D721Med (cell line): Measurements from ENCODE around the gene BSND.

Source experiments
- DNase-seq: peaks from one replicate; pipeline ENCODE4 v3.0.0; 2011; ENCODE audit warnings: low spot score; ENCODE audit not compliant: insufficient read length
- FAIRE-seq: peaks from 2 replicates; lab custom pipeline; 2011; peaks lifted over from hg19 to GRCh38; lab: Jason Lieb, UNC
- CTCF ChIP-seq: IDR thresholded peaks from 2 replicates; pipeline ENCODE4 v1.5.1; 2012; ENCODE audit warnings: mild to moderate bottlenecking, control low read depth; ENCODE audit not compliant: insufficient read depth; ENCODE audit errors: missing control alignments

BSND gene

GRCh38 chr1:54987427-54987826 lies 11.3 kb upstream of the BSND start:
- no peak for FAIRE-seq
- TF ChIP-seq CTCF: no peak
- DNase-seq: no peak

GRCh38 chr1:54987919-54988705 lies 10.6 kb upstream of the BSND start:
- TF ChIP-seq CTCF: no peak
- DNase-seq (no peak), FAIRE-seq (no peak)

- FAIRE-seq: no peak
- no peak for DNase-seq
- TF ChIP-seq CTCF: no peak
Measured at GRCh38 chr1:54988975-54989374, 9.8 kb upstream of the BSND start.

- no peak for FAIRE-seq
- TF ChIP-seq CTCF: no peak
- DNase-seq: no peak
Measured at GRCh38 chr1:54989473-54989872, 9.3 kb upstream of the BSND start.

- FAIRE-seq: no peak
- TF ChIP-seq CTCF: no peak
- DNase-seq: no peak
Measured at GRCh38 chr1:54989968-54990810, 8.5 kb upstream of the BSND start.

- DNase-seq (no peak), FAIRE-seq (no peak)
- TF ChIP-seq CTCF: no peak
Measured at GRCh38 chr1:54990916-54991315, 7.8 kb upstream of the BSND start.
